ENCODE data around the gene ZNF701. TPM values are rescaled to one million over a fixed set of nuclear protein-coding genes. Genes with fewer than 3 reads are reported as not detected.

ZNF701 gene
- total RNA-seq = 10 to 100 TPM; 12.7 to 13.6 TPM

DNA sequence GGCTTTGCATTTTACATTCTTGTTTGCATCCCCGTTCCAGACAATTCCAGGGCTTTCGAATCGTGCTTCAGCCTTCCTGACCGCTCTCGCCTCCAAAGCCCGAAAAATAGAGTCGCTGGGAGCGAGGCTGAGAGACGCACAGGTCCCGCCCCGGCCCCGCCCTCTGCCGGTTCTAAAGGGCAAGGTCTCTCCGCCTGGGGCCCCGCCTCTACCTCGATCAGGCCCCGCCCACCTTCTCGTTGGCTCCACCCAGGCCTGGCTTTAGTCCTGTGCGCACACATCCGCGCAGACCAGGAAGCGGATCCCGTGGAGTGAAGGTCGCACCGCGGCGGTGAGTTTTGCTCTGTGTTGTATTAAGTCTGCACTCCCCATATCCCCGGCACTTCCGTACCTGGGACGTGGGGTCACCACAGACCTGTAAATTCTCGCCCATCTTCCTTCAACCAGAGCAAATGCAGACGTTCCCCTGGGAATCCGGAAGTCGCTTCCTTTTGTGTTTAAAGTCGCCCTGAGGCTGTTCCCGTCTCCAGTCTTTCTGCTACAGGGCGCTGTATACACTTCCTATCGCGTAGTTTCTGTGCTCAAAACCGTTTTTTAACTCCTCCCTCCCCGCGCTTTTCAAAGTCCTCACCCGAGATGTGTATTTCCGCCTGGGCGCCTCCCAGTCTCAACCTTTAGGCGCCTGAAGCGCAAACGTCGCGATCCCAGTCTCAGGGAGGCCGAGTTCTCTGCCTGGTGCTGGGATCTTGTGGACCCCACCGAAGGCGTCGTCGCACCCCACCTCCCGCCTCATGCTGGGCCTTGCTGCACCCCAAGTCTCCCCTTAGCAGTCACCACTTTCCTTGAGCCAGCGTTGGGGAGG lies at the start of gene ZNF701:
ZNF701 (plus strand) TSS at position 288 of the 862 bp plus-strand sequence. CDS start 3,861 bp downstream, outside the sequence.
- peak; percentile 96 for DNase-seq (ENCODE audit: low spot score)
- H3K4me3 ChIP-seq = peak within 1 kb of the TSS; percentile 61 to 83
- no peaks in the 10 kb centered on the region for H3K27me3 ChIP-seq
- H3K27ac ChIP-seq = peak within 1 kb of the TSS; percentile 49 to 83
- H3K36me3 ChIP-seq = peaks cover 24% of the 10 kb centered on the region
- H3K4me1 ChIP-seq = peaks cover 0 to 13% of the 10 kb centered on the region in 2 donors
- H3K9me3 ChIP-seq = no peaks in the 10 kb centered on the region
- TF ChIP-seq, protein P1, sequence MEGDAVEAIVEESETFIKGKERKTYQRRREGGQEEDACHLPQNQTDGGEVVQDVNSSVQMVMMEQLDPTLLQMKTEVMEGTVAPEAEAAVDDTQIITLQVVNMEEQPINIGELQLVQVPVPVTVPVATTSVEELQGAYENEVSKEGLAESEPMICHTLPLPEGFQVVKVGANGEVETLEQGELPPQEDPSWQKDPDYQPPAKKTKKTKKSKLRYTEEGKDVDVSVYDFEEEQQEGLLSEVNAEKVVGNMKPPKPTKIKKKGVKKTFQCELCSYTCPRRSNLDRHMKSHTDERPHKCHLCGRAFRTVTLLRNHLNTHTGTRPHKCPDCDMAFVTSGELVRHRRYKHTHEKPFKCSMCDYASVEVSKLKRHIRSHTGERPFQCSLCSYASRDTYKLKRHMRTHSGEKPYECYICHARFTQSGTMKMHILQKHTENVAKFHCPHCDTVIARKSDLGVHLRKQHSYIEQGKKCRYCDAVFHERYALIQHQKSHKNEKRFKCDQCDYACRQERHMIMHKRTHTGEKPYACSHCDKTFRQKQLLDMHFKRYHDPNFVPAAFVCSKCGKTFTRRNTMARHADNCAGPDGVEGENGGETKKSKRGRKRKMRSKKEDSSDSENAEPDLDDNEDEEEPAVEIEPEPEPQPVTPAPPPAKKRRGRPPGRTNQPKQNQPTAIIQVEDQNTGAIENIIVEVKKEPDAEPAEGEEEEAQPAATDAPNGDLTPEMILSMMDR (IDR thresholded peaks at IDR 0.05) = peak in 1 of 2 donors; percentile 37

DNA sequence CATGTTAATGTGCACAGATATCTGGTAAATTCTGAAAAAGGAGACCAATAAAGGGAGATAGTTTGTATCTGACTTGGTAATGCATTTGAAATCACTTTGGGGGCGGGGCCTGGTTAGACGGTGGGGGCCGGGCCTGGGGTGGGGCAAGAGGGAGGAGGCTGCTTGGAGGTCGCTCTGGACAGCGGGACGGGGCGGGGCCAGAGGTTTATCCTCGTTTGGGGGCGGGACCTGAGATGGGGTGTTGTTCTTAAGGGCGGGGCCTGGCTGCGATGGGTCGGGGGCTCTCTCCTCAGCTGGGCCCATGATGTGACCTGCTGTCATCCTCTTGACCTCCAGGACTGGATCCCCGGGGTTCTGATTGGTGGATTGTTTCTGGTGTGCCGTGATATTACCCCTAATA lies 47.5 kb upstream of the ZNF701 start:
- no peaks in the 10 kb centered on the region for H3K27me3 ChIP-seq
- H3K4me3 ChIP-seq = no peak overlapping the region
- no peaks in the 10 kb centered on the region for H3K36me3 ChIP-seq
- H3K27ac ChIP-seq = no peak overlapping the region
- H3K4me1 ChIP-seq = no peaks in the 10 kb centered on the region
- TF ChIP-seq, protein P1 (IDR thresholded peaks at IDR 0.05) = no peak
- peaks cover 0 to 4% of the 10 kb centered on the region in 2 donors for H3K9me3 ChIP-seq
- no peak for DNase-seq (ENCODE audit: low spot score)

DNA sequence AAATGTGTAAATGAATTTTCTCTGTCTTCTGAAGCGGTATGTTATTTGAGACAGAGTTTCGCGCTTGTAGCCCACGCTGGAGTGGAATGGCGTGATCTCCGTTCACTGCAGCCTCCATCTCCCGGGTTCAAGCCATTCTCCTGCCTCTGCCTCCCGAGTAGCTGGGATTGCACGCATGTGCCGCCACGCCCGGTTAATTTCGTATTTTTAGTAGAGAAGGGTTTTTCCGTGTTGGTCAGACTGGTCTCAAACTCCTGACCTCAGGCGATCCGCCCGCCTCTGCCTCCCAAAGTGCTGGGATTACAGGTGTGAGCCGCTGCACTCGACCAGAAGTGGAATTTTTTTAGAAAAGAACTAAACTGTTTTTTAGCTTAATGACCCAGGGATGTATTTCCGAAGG lies 46.0 kb upstream of the ZNF701 start:
- H3K9me3 ChIP-seq = peaks cover 0 to 4% of the 10 kb centered on the region in 2 donors
- peaks cover 0 to 11% of the 10 kb centered on the region in 2 donors for H3K4me1 ChIP-seq
- no peaks in the 10 kb centered on the region for H3K27me3 ChIP-seq
- no peak for DNase-seq (ENCODE audit: low spot score)
- TF ChIP-seq, protein P1 (IDR thresholded peaks at IDR 0.05) = no peak
- no peak overlapping the region for H3K27ac ChIP-seq
- no peak overlapping the region for H3K4me3 ChIP-seq
- H3K36me3 ChIP-seq = no peaks in the 10 kb centered on the region

DNA sequence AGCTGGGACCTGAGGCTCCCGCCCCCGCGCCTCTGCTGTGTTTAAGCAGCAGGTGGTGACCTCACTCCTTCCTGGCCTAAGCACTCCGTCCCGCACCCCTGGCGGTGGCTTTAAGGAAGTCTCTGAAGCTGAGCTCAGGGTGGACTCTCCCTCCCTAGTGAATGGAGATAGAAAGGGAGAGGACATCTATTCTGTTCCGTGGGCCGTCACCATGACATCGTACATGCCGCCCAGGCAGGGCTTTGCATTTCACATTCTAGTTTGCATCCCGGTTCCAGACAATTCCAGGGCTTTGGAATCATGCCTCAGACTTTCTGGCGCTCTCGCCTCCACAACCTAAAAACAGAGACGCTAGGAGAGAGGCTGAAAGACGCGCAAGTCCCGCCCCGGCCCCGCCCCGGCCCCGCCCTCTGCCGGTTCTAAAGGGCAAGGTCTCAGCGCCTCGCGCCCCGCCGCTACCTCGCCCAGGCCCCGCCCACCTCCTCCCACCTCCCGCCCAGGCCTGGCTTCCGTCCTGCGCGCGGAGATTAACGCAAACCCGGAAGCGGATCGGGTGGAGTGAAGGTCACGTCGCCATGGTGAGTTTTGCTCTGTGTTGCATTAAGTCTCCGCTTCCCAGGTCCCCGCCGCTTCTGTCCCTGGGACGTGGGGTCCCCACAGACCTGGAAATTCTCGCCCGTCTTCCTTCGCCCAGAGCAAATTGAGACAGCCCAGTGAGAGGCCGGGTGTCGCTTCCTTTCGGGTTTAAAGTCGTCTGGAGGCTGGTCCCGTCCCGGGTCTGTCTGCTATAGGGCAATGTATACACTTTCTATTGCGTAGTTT lies 42.7 kb upstream of the ZNF701 start, which contains the start of gene ZNF808:
ZNF808 (plus strand) TSS at position 535 of the 822 bp plus-strand sequence. CDS start 15,617 bp downstream, outside the sequence.
- no peaks in the 10 kb centered on the region for H3K36me3 ChIP-seq
- TF ChIP-seq, protein P1 (IDR thresholded peaks at IDR 0.05) = peak; percentile 43 to 61
- peak; percentile 96 for DNase-seq (ENCODE audit: low spot score)
- peak within 1 kb of the TSS; percentile 81 to 91 for H3K27ac ChIP-seq
- H3K4me3 ChIP-seq = peak within 1 kb of the TSS; percentile 73 to 79
- peaks cover 0 to 11% of the 10 kb centered on the region in 2 donors for H3K4me1 ChIP-seq
- H3K9me3 ChIP-seq = no peaks in the 10 kb centered on the region
- H3K27me3 ChIP-seq = no peaks in the 10 kb centered on the region

DNA sequence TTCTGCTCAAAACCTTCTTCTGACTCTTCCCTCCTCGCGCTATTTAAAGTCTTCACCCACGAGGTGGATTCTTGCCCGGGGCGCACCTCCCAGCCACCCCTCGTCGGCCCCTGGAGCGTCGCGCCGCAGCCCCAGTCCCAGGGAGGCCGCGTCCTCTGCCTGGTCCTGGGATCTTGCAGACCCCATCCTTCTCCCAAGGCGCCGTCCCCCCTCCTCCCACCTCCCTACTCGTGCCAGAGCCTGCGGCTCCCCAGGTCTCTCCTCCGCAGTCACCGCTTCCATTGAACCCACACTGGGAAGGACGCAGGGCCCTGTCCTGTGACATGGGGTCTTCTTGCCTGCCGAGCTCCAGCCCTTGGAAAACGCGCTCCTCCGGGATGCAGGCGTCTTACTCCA lies 42.1 kb upstream of the ZNF701 start:
- DNase-seq (ENCODE audit: low spot score) = no peak
- Histone ChIP-seq H3K4me3 (peak overlapping the region; percentile 73 to 79), H3K4me1 (peaks cover 0 to 11% of the 10 kb centered on the region in 2 donors), H3K27me3 (no peaks in the 10 kb centered on the region), H3K9me3 (no peaks in the 10 kb centered on the region), H3K27ac (peak overlapping the region; percentile 81 to 91), H3K36me3 (peaks cover 2% of the 10 kb centered on the region)
- TF ChIP-seq, protein P1 (IDR thresholded peaks at IDR 0.05) = no peak

All from right atrium auricular region (tissue), 2 donors.